ENCODE results near the gene CUL5. TPM values are rescaled to one million over a fixed set of nuclear protein-coding genes. Genes with fewer than 3 reads are reported as not detected.
A peak's percentile ranks its signal among the peaks of the same experiment; 100 is the strongest.

The CUL5 gene
- total RNA-seq, 1 donor from 2014 or later, result 6.0 TPM

- intact Hi-C loops (cut with DNase I), result loop anchor here (2.0 to 10.0 kb wide), 5 partner anchors 167 to 655 kb away; partner anchors contain the start of genes ATM, C11orf65, DDX10 and NPAT
- peaks cover 4 to 10% of the 10 kb centered on the region in 2 donors for H3K4me1 ChIP-seq
- peak overlapping the region; percentile 80 to 84 for H3K4me3 ChIP-seq
- H3K27me3 ChIP-seq, result no peaks in the 10 kb centered on the region
- H3K27ac ChIP-seq, result peak overlapping the region; percentile 97 to 99
- no peak for DNase-seq (ENCODE audit: low spot score in 2 of 2)
- no peaks in the 10 kb centered on the region for H3K9me3 ChIP-seq
- TF ChIP-seq CTCF (IDR thresholded peaks at IDR 0.05), result no peak
- no peaks in the 10 kb centered on the region for H3K36me3 ChIP-seq
Observed at GRCh38 chr11:108009497-108010370, 1.0 kb downstream of the CUL5 start.

- no peak overlapping the region for H3K27ac ChIP-seq
- no peaks in the 10 kb centered on the region for H3K36me3 ChIP-seq
- peaks cover 4 to 10% of the 10 kb centered on the region in 2 donors for H3K4me1 ChIP-seq
- no peak overlapping the region for H3K4me3 ChIP-seq
- H3K27me3 ChIP-seq, result no peaks in the 10 kb centered on the region
- no peak for TF ChIP-seq CTCF (IDR thresholded peaks at IDR 0.05)
- no peak for DNase-seq (ENCODE audit: low spot score in 2 of 2)
- intact Hi-C loops (cut with DNase I), result no loop called here
- no peaks in the 10 kb centered on the region for H3K9me3 ChIP-seq
Observed at GRCh38 chr11:108012139-108012725, 3.5 kb downstream of the CUL5 start.

DNA sequence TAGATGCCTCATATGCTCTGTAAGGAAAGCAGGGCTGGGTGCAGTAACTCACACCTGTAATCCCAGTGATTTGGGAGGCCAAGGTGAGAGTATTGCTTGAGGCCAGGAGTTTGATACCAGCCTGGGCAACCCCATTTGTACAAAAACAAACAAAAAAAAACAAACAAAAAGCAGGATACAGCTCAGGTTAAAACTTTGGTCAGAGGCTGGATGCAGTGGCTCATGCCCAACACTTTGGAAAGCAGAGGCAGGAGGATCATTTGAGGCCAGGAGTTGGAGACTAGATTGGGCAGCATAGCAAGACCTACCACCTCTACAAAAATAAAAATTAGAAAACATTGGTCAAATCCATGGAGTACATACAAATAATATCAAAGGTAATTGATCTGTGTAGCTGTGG is 7.9 kb downstream of the CUL5 start:
- no peak for TF ChIP-seq CTCF (IDR thresholded peaks at IDR 0.05)
- Histone ChIP-seq H3K36me3 (no peaks in the 10 kb centered on the region), H3K9me3 (no peaks in the 10 kb centered on the region), H3K27me3 (no peaks in the 10 kb centered on the region), H3K4me1 (no peaks in the 10 kb centered on the region), H3K4me3 (no peak overlapping the region), H3K27ac (no peak overlapping the region)
- intact Hi-C loops (cut with DNase I), result no loop called here
- DNase-seq (ENCODE audit: low spot score in 2 of 2), result no peak

- intact Hi-C loops (cut with DNase I), result no loop called here
- TF ChIP-seq CTCF (IDR thresholded peaks at IDR 0.05), result no peak
- H3K4me1 ChIP-seq, result no peaks in the 10 kb centered on the region
Observed at GRCh38 chr11:108018708-108019107, 10.0 kb downstream of the CUL5 start.

GRCh38 chr11:108019870-108020540 is 11.3 kb downstream of the CUL5 start:
- intact Hi-C loops (cut with DNase I), result no loop called here
- no peaks in the 10 kb centered on the region for H3K4me1 ChIP-seq
- H3K9me3 ChIP-seq, result no peaks in the 10 kb centered on the region
- no peak overlapping the region for H3K27ac ChIP-seq
- H3K36me3 ChIP-seq, result no peaks in the 10 kb centered on the region
- DNase-seq (ENCODE audit: low spot score in 2 of 2), result no peak
- TF ChIP-seq CTCF (IDR thresholded peaks at IDR 0.05), result no peak
- no peaks in the 10 kb centered on the region for H3K27me3 ChIP-seq
- no peak overlapping the region for H3K4me3 ChIP-seq

More at GRCh38 chr11:108018708-108019107, 10.0 kb downstream of the CUL5 start:
- Histone ChIP-seq H3K36me3 (no peaks in the 10 kb centered on the region), H3K4me3 (no peak overlapping the region), H3K9me3 (no peaks in the 10 kb centered on the region), H3K27me3 (no peaks in the 10 kb centered on the region), H3K27ac (no peak overlapping the region)
- no peak for DNase-seq (ENCODE audit: low spot score in 2 of 2)

All from ascending aorta (tissue), 2 donors.